Stomach (tissue), 9 donors: ENCODE measurements around the gene DNPEP. TPM values are rescaled to one million over a fixed set of nuclear protein-coding genes. Genes with fewer than 3 reads are reported as not detected.
A peak's percentile ranks its signal among the peaks of the same experiment; 100 is the strongest.
"Not testable (repeated sequence)": the region's sequence is repeated elsewhere in the genome, so short reads cannot be mapped to it uniquely, and the experiment has no call there.

ENCODE experiments used
- DNase-seq, 2 donors: peaks; one replicate each; pipeline versions ENCODE4 v3.0.0 to v3.0.0-alpha.2; 2013 to 2019
- H3K27ac ChIP-seq, 5 donors: fragments of 200-600 bp in 4 of 5; sonication (generic) in 4 of 5; one replicate each; pipeline ENCODE4 v1.5.1; 2013 to 2019; ENCODE audit warnings: mild to moderate bottlenecking in 1 of 5, moderate library complexity in 1 of 5
- H3K27me3 ChIP-seq, 3 donors: fragments of 200-600 bp; sonication (generic); one replicate each; pipeline ENCODE4 v1.5.1; 2017 to 2019; ENCODE audit warnings: mixed run types in 1 of 3
- H3K36me3 ChIP-seq, 4 donors: fragments of 200-600 bp; sonication (generic); 1 replicate in 3 of 4; 2 replicates in 1 of 4; pipeline ENCODE4 v1.5.1; 2016 to 2019
- H3K4me1 ChIP-seq, 4 donors: fragments of 200-600 bp; sonication (generic); one replicate each; pipeline ENCODE4 v1.5.1; 2016 to 2019
- H3K4me3 ChIP-seq, 4 donors: fragments of 200-600 bp; sonication (generic) in 3 of 4; one replicate each; pipeline ENCODE4 v1.5.1; 2016 to 2019; ENCODE audit warnings: mild to moderate bottlenecking in 1 of 4
- H3K9me3 ChIP-seq, 4 donors: fragments of 200-600 bp; sonication (generic); one replicate each; pipeline ENCODE4 v1.5.1; 2016 to 2019
- CTCF ChIP-seq, 7 experiments: fragments of 450-650 bp in 4 of 7; fragments of 200-600 bp in 3 of 7; sonication (generic) in 3 of 7; IDR thresholded peaks; one replicate each; pipeline ENCODE4 v1.5.1; 2016 to 2019; ENCODE audit warnings: antibody characterized with exemption in 7 of 7, control low read depth in 2 of 7, mild to moderate bottlenecking in 1 of 7
- EP300 ChIP-seq: sonication (generic); formaldehyde crosslinking; IDR thresholded peaks from one replicate; pipeline ENCODE4 v1.6.1; 2017; ENCODE audit warnings: antibody characterized with exemption
- POLR2A ChIP-seq, 4 donors: fragments of 450-650 bp; IDR thresholded peaks; one replicate each; pipeline ENCODE4 v1.6.1; 2016; ENCODE audit warnings: antibody characterized with exemption in 4 of 4, control low read depth in 2 of 4, mild to moderate bottlenecking in 1 of 4, moderate library complexity in 1 of 4
- POLR2AphosphoS5 ChIP-seq, 3 donors: sonication (generic); formaldehyde crosslinking; IDR thresholded peaks; one replicate each; pipeline ENCODE4 v1.6.1; 2016; ENCODE audit warnings: antibody characterized with exemption in 3 of 3
- WGBS, 5 donors: extraction: QIAGEN DNeasy Blood & Tissue Kit in 3 of 5; methylation state at CpG; one replicate each; pipeline versions ENCODE4 v1.1.5 to v1.1.7; 2013 to 2018; 5-methylcytosine and 5-hydroxymethylcytosine counted together
- intact Hi-C: fragments of 100-400 bp; cut with DNase I; formaldehyde crosslinking; loops from one replicate; pipeline ENCODE4 v1.15.1; 2023; ENCODE audit warnings: low total_unique reads
- polyA plus RNA-seq, 3 donors: library from polyadenylated mRNA; stranded (reverse); fragments of 200-250 nt; gene quantifications; one replicate each; pipeline ENCODE4 v1.2.3, GENCODE V29; 2013
- total RNA-seq, 5 donors: library from RNA; depleted of rRNA; stranded (reverse); fragments of >200 nt; gene quantifications; one replicate each; pipeline versions ENCODE4 v1.1.0 to v1.2.3, GENCODE V29; 2014 to 2016
- donor health status: healthy with polysubstance abuse.
- donor health status: Bipolar disorder and iron deficiency.
- donor health status: healthy.

The DNPEP gene
- total and polyA plus RNA-seq, 8 donors, result 32.7 to 147 (median 82.2) TPM

DNA sequence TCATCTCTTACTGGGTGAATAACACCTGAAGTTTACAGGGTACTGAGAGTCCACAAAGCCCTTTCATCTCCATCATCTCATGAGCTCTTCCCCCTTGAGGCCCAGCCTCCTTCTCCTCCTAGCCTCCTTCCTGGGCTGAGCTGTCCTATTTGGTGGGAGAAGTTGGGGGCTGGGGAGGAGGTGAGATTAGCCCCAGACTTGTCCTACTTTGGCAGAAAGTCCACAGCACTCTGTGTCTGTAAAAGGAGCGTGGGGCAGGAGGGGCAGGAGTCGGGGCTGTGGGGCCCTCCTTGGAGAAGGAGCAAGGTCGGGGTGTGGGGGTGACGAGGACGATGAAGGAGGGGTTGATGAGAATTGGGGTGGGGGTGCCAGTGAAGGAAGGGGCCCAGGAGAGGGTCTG, 20.5 kb upstream of the DNPEP start:
- peaks cover 0 to 9% (median 4%) of the 10 kb centered on the region in 4 donors for H3K9me3 ChIP-seq
- H3K4me3 ChIP-seq, result no peak overlapping the region
- peak overlapping the region in 4 of 5 donors; percentile 73 to 93 (median 79) for H3K27ac ChIP-seq
- WGBS, 5 donors, result 64 to 78% (median 73%) methylated on average over 5 of the region's 5 CpGs
- no peak for DNase-seq
- intact Hi-C loops, result loop anchor here (10.0 kb wide), 1 partner anchor 127 kb away; no protein-coding TSS in a partner anchor
- H3K36me3 ChIP-seq, result no peaks in the 10 kb centered on the region
- H3K27me3 ChIP-seq, result peaks cover 0 to 37% (median 0%) of the 10 kb centered on the region in 3 donors
- peaks cover 0 to 29% (median 10%) of the 10 kb centered on the region in 4 donors for H3K4me1 ChIP-seq
- TF ChIP-seq CTCF (IDR thresholded peaks at IDR 0.05) (no peak), EP300 (no peak), POLR2AphosphoS5 (IDR thresholded peaks at IDR 0.05) (no peak), POLR2A (IDR thresholded peaks at IDR 0.05) (no peak)

- not testable (repeated sequence) for DNase-seq, H3K9me3 ChIP-seq, H3K4me3 ChIP-seq, H3K36me3 ChIP-seq
- intact Hi-C loops, result loop anchor here (10.0 kb wide), 1 partner anchor 127 kb away; no protein-coding TSS in a partner anchor
- Histone ChIP-seq H3K27ac (peak overlapping the region in 4 of 5 donors; percentile 73 to 93 (median 79)), H3K4me1 (peaks cover 0 to 37% (median 17%) of the 10 kb centered on the region in 4 donors), H3K27me3 (peaks cover 0 to 36% (median 0%) of the 10 kb centered on the region in 3 donors)
- WGBS, 5 donors, result 55 to 78% (median 64%) methylated on average over 5 of the region's 5 CpGs
Observed at GRCh38 chr2:219407343-219407742, 19.6 kb upstream of the DNPEP start.

DNA sequence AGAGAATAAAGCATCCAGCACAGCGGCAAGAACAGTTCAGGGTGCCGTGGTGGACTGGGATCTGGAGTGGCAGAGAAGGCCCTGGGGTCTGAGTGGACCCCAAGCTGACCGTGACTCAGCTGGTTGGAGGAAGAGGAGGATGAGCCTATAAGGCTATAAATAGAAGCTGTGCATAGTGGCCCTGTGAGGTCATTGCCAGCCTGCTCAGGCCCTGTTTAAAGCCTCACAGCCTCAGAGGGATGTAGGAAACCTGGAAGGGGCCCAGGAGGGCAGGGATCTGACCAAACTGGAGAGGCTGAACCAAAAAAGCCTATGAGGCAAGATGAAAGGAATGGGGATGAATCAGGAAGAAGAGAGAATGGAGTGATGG, 19.1 kb upstream of the DNPEP start:
- Histone ChIP-seq H3K36me3 (no peaks in the 10 kb centered on the region), H3K4me1 (peaks cover 0 to 42% (median 20%) of the 10 kb centered on the region in 4 donors), H3K27ac (peak overlapping the region in 4 of 5 donors; percentile 73 to 93 (median 79)), H3K9me3 (peaks cover 0 to 2% (median under 1%) of the 10 kb centered on the region in 4 donors), H3K27me3 (peaks cover 0 to 31% (median 0%) of the 10 kb centered on the region in 3 donors), H3K4me3 (no peak overlapping the region)
- intact Hi-C loops, result loop anchor here (10.0 kb wide), 1 partner anchor 128 kb away; no protein-coding TSS in a partner anchor
- DNase-seq, result peak in 1 of 2 donors; percentile 80
- TF ChIP-seq POLR2A (IDR thresholded peaks at IDR 0.05), result no peak
- peak in 2 of 3 donors; percentile 51 to 68 for TF ChIP-seq POLR2AphosphoS5 (IDR thresholded peaks at IDR 0.05)
- TF ChIP-seq CTCF (IDR thresholded peaks at IDR 0.05), result no peak
- TF ChIP-seq EP300, result peak; percentile 69
- 67 to 82% (median 78%) methylated on average over 3 of the region's 3 CpGs for WGBS, 5 donors

DNA sequence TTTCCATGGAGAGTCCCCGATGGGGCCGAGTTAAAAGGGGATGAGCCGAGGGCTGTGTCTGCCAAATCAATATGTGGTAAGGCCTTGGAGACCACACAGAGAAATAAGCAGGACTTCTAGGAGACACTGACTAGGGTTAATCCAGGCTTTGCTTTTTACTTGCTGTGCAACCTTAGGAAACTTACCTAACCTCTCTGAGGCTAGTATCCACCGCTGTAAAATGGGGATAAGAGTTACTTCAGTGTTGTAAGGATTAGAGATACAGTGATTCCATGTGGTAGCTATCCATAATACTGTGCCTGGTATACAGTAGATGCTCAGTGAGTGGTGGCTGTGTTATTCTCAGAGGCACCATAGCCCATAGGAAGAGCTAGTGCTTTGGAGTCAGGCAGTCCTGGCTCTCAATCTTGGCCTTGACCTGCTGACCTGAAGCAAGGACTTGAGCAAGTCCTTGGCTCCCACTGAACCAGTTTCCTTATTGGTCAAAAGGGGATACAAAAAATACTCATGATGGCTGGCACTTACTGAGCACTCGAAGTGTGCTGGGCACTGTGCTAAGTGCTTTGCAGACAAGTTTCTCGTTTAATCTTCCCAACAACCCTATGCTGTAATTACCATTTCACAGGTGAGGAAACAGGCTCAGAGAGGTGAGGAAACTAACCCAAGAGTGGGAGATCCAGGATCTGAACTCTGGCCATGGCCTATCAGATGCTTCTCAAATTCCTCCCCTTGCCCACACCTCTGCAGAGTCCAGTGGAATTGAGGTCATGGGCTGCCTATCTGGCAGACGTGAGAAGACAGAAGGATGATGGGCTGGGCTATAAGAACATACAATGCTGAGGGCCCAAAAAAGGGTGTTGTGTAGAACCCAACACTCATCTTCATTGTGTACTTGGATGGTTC, 18.5 kb upstream of the DNPEP start:
- Histone ChIP-seq H3K27me3 (peaks cover 0 to 28% (median 0%) of the 10 kb centered on the region in 3 donors), H3K4me3 (no peak overlapping the region), H3K4me1 (peaks cover 0 to 42% (median 22%) of the 10 kb centered on the region in 4 donors), H3K27ac (peak overlapping the region in 4 of 5 donors; percentile 73 to 93 (median 79)), H3K36me3 (no peaks in the 10 kb centered on the region), H3K9me3 (no peaks in the 10 kb centered on the region)
- DNase-seq, result no peak
- no peak for TF ChIP-seq EP300
- no peak for TF ChIP-seq POLR2AphosphoS5 (IDR thresholded peaks at IDR 0.05)
- no peak for TF ChIP-seq POLR2A (IDR thresholded peaks at IDR 0.05)
- TF ChIP-seq CTCF (IDR thresholded peaks at IDR 0.05), result no peak
- intact Hi-C loops, result loop anchor here (10.0 kb wide), 1 partner anchor 129 kb away; no protein-coding TSS in a partner anchor
- 78 to 88% (median 86%) methylated on average over 7 of the region's 7 CpGs for WGBS, 5 donors
